DND-41 (cell line): ENCODE measurements around the gene SLC41A3.

ENCODE experiments used
- ATAC-seq: fragments of 200-7000 bp; cut with Tn5 transposase; 3 replicates; pipeline ENCODE4 v1.9.1; 2021; ENCODE audit warnings: low read depth; ENCODE audit not compliant: insufficient read depth
- DNase-seq: peaks from one replicate; pipeline ENCODE4 v3.0.0-alpha.2; 2020
- H2AFZ ChIP-seq: 2 replicates; pipeline ENCODE4 v1.6.0; 2012; ENCODE audit warnings: low read depth, low read length
- H3K27ac ChIP-seq: 2 replicates; pipeline ENCODE4 v1.5.1; 2012; ENCODE audit warnings: low read length, inconsistent platforms
- H3K27me3 ChIP-seq: fragments of 200-600 bp; sonication (generic); 2 replicates; pipeline ENCODE4 v1.6.0; 2012; ENCODE audit warnings: low read length, mild to moderate bottlenecking, inconsistent platforms; ENCODE audit not compliant: insufficient read depth, poor library complexity
- H3K36me3 ChIP-seq: 2 replicates; pipeline ENCODE4 v1.5.1; 2012; ENCODE audit warnings: low read length, inconsistent platforms; ENCODE audit not compliant: insufficient read depth
- H3K4me1 ChIP-seq: 2 replicates; pipeline ENCODE4 v1.5.1; 2012; ENCODE audit warnings: mild to moderate bottlenecking, low read length; ENCODE audit not compliant: insufficient read depth
- H3K4me2 ChIP-seq: 2 replicates; pipeline ENCODE4 v1.6.0; 2012; ENCODE audit warnings: mild to moderate bottlenecking, moderate library complexity, low read length, inconsistent platforms; ENCODE audit not compliant: insufficient read depth
- H3K4me3 ChIP-seq, 2 experiments: fragments of 200-600 bp in 1 of 2; shearing (Covaris generic) in 1 of 2; 2 replicates each; pipeline ENCODE4 v1.5.1; 2012 to 2016; ENCODE audit warnings: inconsistent platforms in 2 of 2, low read length in 2 of 2, mild to moderate bottlenecking in 2 of 2, low read depth in 1 of 2, moderate library complexity in 1 of 2
- H3K79me2 ChIP-seq: 2 replicates; pipeline ENCODE4 v1.6.0; 2012; ENCODE audit warnings: low read length, inconsistent platforms; ENCODE audit not compliant: insufficient read depth
- H3K9ac ChIP-seq: 2 replicates; pipeline ENCODE4 v1.6.0; 2012; ENCODE audit warnings: low read depth, mild to moderate bottlenecking, inconsistent platforms, low read length, moderate library complexity
- H3K9me3 ChIP-seq: 2 replicates; pipeline ENCODE4 v1.5.1; 2012; ENCODE audit warnings: low read length, moderate library complexity, mild to moderate bottlenecking, inconsistent platforms; ENCODE audit not compliant: insufficient read depth, severe bottlenecking
- H4K20me1 ChIP-seq: 2 replicates; pipeline ENCODE4 v1.6.0; 2012; ENCODE audit warnings: low read length; ENCODE audit not compliant: insufficient read depth
- EZH2 ChIP-seq: IDR thresholded peaks from 3 replicates; pipeline ENCODE4 v1.6.1; 2012; ENCODE audit warnings: borderline replicate concordance, low read depth, mild to moderate bottlenecking, moderate library complexity, low read length, inconsistent platforms; ENCODE audit not compliant: severe bottlenecking
- TF ChIP-seq, protein P1 (sequence below): IDR thresholded peaks from 2 replicates; pipeline ENCODE4 v1.5.1; 2012; ENCODE audit warnings: borderline replicate concordance, low read length, moderate library complexity, mild to moderate bottlenecking; ENCODE audit not compliant: poor library complexity, severe bottlenecking; ENCODE audit errors: extremely low read depth

The SLC41A3 gene

DNA sequence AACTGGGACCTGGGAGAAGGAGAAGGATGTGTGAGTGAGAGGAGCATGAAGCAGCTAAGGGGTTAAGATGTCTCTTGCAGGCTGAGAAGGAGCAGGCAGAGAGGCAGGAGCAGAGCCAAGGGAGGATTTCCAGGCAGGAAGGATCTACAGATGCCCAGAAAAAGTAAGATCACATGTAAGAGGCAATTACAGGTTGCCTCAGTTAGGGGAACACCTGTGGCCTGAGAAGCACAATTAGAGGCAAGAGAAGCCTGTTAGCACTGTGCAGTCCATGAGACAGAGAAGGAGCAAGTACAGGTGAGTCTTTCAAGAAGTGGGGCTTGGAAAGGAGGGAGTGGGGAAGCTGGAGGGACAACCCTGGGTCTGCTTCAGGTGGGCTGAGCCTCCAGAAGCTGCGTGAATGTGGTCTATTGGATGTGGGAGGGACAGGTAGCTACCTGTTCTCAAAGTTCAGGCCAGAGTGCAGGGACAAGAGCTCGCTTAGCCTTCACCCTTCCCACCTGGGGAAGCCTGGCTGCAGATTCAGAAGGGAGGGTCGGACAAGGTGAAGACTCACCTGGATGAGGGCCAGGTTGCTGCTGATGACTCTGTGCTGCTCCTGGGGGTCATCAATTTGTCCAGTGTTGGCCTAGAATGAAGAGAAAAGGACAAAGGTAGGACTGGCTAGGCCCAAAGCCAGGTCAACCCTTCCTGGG, 50.7 kb downstream of the SLC41A3 start:
- H3K4me1 ChIP-seq: peaks cover 17% of the 10 kb centered on the region
- no peak overlapping the region for H3K27ac ChIP-seq
- H3K79me2 ChIP-seq: no peaks in the 10 kb centered on the region
- TF ChIP-seq EZH2: no peak
- TF ChIP-seq, protein P1, sequence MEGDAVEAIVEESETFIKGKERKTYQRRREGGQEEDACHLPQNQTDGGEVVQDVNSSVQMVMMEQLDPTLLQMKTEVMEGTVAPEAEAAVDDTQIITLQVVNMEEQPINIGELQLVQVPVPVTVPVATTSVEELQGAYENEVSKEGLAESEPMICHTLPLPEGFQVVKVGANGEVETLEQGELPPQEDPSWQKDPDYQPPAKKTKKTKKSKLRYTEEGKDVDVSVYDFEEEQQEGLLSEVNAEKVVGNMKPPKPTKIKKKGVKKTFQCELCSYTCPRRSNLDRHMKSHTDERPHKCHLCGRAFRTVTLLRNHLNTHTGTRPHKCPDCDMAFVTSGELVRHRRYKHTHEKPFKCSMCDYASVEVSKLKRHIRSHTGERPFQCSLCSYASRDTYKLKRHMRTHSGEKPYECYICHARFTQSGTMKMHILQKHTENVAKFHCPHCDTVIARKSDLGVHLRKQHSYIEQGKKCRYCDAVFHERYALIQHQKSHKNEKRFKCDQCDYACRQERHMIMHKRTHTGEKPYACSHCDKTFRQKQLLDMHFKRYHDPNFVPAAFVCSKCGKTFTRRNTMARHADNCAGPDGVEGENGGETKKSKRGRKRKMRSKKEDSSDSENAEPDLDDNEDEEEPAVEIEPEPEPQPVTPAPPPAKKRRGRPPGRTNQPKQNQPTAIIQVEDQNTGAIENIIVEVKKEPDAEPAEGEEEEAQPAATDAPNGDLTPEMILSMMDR: no peak
- 0 out of 2 replicates have a peak, but pooled peaks cover 4% of the 10 kb centered on the region for H3K36me3 ChIP-seq
- no peaks in the 10 kb centered on the region for H4K20me1 ChIP-seq
- no peak for DNase-seq
- no peak overlapping the region for H2AFZ ChIP-seq
- no peak overlapping the region for H3K4me3 ChIP-seq
- peaks cover 13% of the 10 kb centered on the region for H3K9me3 ChIP-seq
- no peak overlapping the region for H3K4me2 ChIP-seq
- H3K27me3 ChIP-seq: no peaks in the 10 kb centered on the region
- H3K9ac ChIP-seq: no peak overlapping the region
- ATAC-seq: no peak

DNA sequence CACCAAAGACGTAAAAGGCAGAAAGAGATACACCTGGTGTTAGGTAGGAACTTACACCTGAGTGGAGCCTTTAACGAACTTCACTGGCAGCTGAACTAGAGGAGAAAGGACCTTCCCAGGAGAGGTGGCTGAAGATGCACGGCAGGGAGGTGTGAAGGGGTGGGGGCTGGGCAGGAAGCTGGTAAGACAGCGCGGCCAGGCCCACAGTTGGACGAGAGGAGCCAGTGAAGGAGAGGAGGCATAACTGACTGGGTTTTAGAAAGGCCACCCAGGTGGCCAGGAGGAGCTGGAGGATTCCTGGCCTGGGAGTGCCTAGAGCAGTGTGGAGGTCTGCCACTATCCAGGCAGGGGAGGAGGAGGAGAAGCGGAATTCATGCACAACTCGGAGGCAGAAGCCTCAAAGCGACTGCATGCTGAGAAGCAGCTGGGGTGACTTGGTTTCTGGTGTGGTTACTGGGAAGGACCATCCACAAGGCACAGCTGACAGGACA, 51.9 kb downstream of the SLC41A3 start:
- H3K36me3 ChIP-seq: 0 out of 2 replicates have a peak, but pooled peaks cover 5% of the 10 kb centered on the region
- H3K79me2 ChIP-seq: no peaks in the 10 kb centered on the region
- H3K4me3 ChIP-seq: no peak overlapping the region
- no peak for TF ChIP-seq EZH2
- TF ChIP-seq, protein P1: no peak
- no peaks in the 10 kb centered on the region for H3K27me3 ChIP-seq
- H3K9me3 ChIP-seq: peaks cover 24% of the 10 kb centered on the region
- H2AFZ ChIP-seq: no peak overlapping the region
- H4K20me1 ChIP-seq: no peaks in the 10 kb centered on the region
- H3K4me1 ChIP-seq: peaks cover 17% of the 10 kb centered on the region
- ATAC-seq: no peak
- no peak overlapping the region for H3K27ac ChIP-seq
- H3K9ac ChIP-seq: no peak overlapping the region
- no peak overlapping the region for H3K4me2 ChIP-seq
- no peak for DNase-seq

DNA sequence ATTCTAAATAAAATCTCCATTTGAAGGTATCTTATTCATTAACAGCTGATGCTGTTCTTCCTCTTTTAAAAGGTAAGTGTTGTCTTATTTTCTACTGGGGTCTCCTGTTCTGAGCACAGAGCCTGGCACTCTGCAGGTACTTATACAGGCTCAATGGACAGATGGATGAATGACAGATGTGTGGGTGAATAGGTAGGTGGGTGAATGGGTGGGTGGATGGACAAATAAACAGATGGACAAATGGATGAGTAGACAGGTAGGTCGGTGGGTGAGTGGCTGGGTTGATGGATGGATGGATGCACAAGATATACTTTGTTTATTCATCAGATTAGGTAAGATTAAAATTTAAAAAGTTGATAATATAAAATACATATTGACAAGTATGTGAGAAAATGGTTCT, 53.5 kb downstream of the SLC41A3 start:
- Histone ChIP-seq H3K79me2 (no peaks in the 10 kb centered on the region), H3K9me3 (peaks cover 24% of the 10 kb centered on the region)
- ATAC-seq: no peak

More for the DNA sequence above, 53.5 kb downstream of the SLC41A3 start:
- no peaks in the 10 kb centered on the region for H3K27me3 ChIP-seq
- no peak overlapping the region for H3K9ac ChIP-seq
- no peaks in the 10 kb centered on the region for H4K20me1 ChIP-seq
- TF ChIP-seq, protein P1: no peak
- TF ChIP-seq EZH2: no peak
- H3K27ac ChIP-seq: no peak overlapping the region
- H3K4me1 ChIP-seq: peaks cover 17% of the 10 kb centered on the region
- no peak overlapping the region for H3K4me2 ChIP-seq
- H3K36me3 ChIP-seq: 0 out of 2 replicates have a peak, but pooled peaks cover 5% of the 10 kb centered on the region
- no peak overlapping the region for H3K4me3 ChIP-seq
- DNase-seq: no peak
- no peak overlapping the region for H2AFZ ChIP-seq
